ENCODE measurements around the gene TTC39C.
A peak's percentile ranks its signal among the peaks of the same experiment; 100 is the strongest.

The TTC39C gene

GRCh38 chr18:24118750-24119577 lies 104.4 kb downstream of the TTC39C start:
- H3K4me2 ChIP-seq (ENCODE audit: insufficient read depth, low read length) = no peak overlapping the region
- ATAC-seq (ENCODE audit: insufficient read depth, low read depth) (peak; percentile 88), DNase-seq (peak; percentile 75)
- no peak overlapping the region for H3K27ac ChIP-seq (ENCODE audit: low read length)
- TF ChIP-seq EZH2 (IDR thresholded peaks at IDR 0.05; ENCODE audit: borderline replicate concordance, low read depth, low read length, severe bottlenecking) (no peak), CTCF (IDR thresholded peaks at IDR 0.05; ENCODE audit: borderline replicate concordance, extremely low read depth, low read length, poor library complexity, severe bottlenecking) (peak; percentile 91)
- H3K9me3 ChIP-seq (ENCODE audit: insufficient read depth, low read length, severe bottlenecking) = no peaks in the 10 kb centered on the region
- no peaks in the 10 kb centered on the region for H3K4me1 ChIP-seq (ENCODE audit: insufficient read depth, low read length)
- no peaks in the 10 kb centered on the region for H3K27me3 ChIP-seq (ENCODE audit: insufficient read depth, low read length, poor library complexity)
- 0 out of 2 replicates have a peak, but pooled peaks cover 4% of the 10 kb centered on the region for H4K20me1 ChIP-seq (ENCODE audit: insufficient read depth, low read length)
- no peaks in the 10 kb centered on the region for H3K79me2 ChIP-seq (ENCODE audit: insufficient read depth, low read length)
- no peak overlapping the region for H3K9ac ChIP-seq (ENCODE audit: low read depth, low read length)
- H2AFZ ChIP-seq (ENCODE audit: low read depth, low read length) = no peak overlapping the region
- peaks cover 52% of the 10 kb centered on the region for H3K36me3 ChIP-seq (ENCODE audit: insufficient read depth, low read length)
- no peak overlapping the region for H3K4me3 ChIP-seq (ENCODE audit: low read depth in 1 of 2, low read length in 2 of 2)

GRCh38 chr18:24120676-24121075 lies 106.1 kb downstream of the TTC39C start:
- H3K27me3 ChIP-seq (ENCODE audit: insufficient read depth, low read length, poor library complexity) = no peaks in the 10 kb centered on the region
- no peak overlapping the region for H3K4me3 ChIP-seq (ENCODE audit: low read depth in 1 of 2, low read length in 2 of 2)
- no peak overlapping the region for H2AFZ ChIP-seq (ENCODE audit: low read depth, low read length)
- no peak for TF ChIP-seq CTCF (IDR thresholded peaks at IDR 0.05; ENCODE audit: borderline replicate concordance, extremely low read depth, low read length, poor library complexity, severe bottlenecking)
- TF ChIP-seq EZH2 (IDR thresholded peaks at IDR 0.05; ENCODE audit: borderline replicate concordance, low read depth, low read length, severe bottlenecking) = no peak
- no peak overlapping the region for H3K4me2 ChIP-seq (ENCODE audit: insufficient read depth, low read length)
- no peak overlapping the region for H3K27ac ChIP-seq (ENCODE audit: low read length)
- H3K9ac ChIP-seq (ENCODE audit: low read depth, low read length) = no peak overlapping the region
- no peak for DNase-seq
- H3K4me1 ChIP-seq (ENCODE audit: insufficient read depth, low read length) = no peaks in the 10 kb centered on the region
- H3K36me3 ChIP-seq (ENCODE audit: insufficient read depth, low read length) = peaks cover 45% of the 10 kb centered on the region
- 0 out of 2 replicates have a peak, but pooled peaks cover 4% of the 10 kb centered on the region for H4K20me1 ChIP-seq (ENCODE audit: insufficient read depth, low read length)
- H3K79me2 ChIP-seq (ENCODE audit: insufficient read depth, low read length) = no peaks in the 10 kb centered on the region
- ATAC-seq (ENCODE audit: insufficient read depth, low read depth) = no peak
- no peaks in the 10 kb centered on the region for H3K9me3 ChIP-seq (ENCODE audit: insufficient read depth, low read length, severe bottlenecking)

GRCh38 chr18:24121625-24122024 lies 107.1 kb downstream of the TTC39C start:
- no peak for ATAC-seq (ENCODE audit: insufficient read depth, low read depth)

More at GRCh38 chr18:24121625-24122024, 107.1 kb downstream of the TTC39C start:
- no peaks in the 10 kb centered on the region for H3K9me3 ChIP-seq (ENCODE audit: insufficient read depth, low read length, severe bottlenecking)
- H3K27ac ChIP-seq (ENCODE audit: low read length) = no peak overlapping the region
- H2AFZ ChIP-seq (ENCODE audit: low read depth, low read length) = no peak overlapping the region
- no peaks in the 10 kb centered on the region for H3K79me2 ChIP-seq (ENCODE audit: insufficient read depth, low read length)
- H3K4me3 ChIP-seq (ENCODE audit: low read depth in 1 of 2, low read length in 2 of 2) = no peak overlapping the region
- no peak overlapping the region for H3K4me2 ChIP-seq (ENCODE audit: insufficient read depth, low read length)
- no peak for DNase-seq
- 0 out of 2 replicates have a peak, but pooled peaks cover 4% of the 10 kb centered on the region for H4K20me1 ChIP-seq (ENCODE audit: insufficient read depth, low read length)
- TF ChIP-seq CTCF (IDR thresholded peaks at IDR 0.05; ENCODE audit: borderline replicate concordance, extremely low read depth, low read length, poor library complexity, severe bottlenecking) = no peak
- TF ChIP-seq EZH2 (IDR thresholded peaks at IDR 0.05; ENCODE audit: borderline replicate concordance, low read depth, low read length, severe bottlenecking) = no peak
- no peaks in the 10 kb centered on the region for H3K27me3 ChIP-seq (ENCODE audit: insufficient read depth, low read length, poor library complexity)
- no peaks in the 10 kb centered on the region for H3K4me1 ChIP-seq (ENCODE audit: insufficient read depth, low read length)
- no peak overlapping the region for H3K9ac ChIP-seq (ENCODE audit: low read depth, low read length)
- peaks cover 38% of the 10 kb centered on the region for H3K36me3 ChIP-seq (ENCODE audit: insufficient read depth, low read length)

All from DND-41 (cell line).